ENCODE data around the gene ECE1. TPM values are rescaled to one million over a fixed set of nuclear protein-coding genes. Genes with fewer than 3 reads are reported as not detected.

The ECE1 gene
- total and polyA plus RNA-seq, 2 donors (not counting 3 experiments of a cell fraction or from before 2014, with no cell fraction given), result 437 to 562 TPM

DNA sequence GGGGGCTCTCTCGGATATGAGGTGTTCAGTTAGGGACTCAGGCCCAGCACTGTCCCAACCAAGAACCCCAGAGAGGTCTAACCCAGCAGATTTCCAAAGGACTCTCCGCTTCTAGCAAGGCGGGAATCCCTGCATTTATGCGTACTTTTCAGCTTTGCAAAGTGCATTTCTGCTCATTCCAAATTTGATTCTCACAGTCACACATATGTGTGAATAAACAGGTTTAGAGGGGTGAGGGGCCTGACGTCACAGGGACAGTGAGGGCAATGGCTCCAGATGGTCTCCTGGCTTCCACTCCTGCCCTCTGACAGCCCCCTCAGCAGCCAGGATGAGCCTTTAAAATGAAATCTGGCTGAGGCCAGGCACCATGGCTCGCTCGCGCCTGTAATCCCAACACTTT is 921 bp upstream of the ECE1 start:
- FAIRE-seq, result no peak
- TF ChIP-seq, protein P1, sequence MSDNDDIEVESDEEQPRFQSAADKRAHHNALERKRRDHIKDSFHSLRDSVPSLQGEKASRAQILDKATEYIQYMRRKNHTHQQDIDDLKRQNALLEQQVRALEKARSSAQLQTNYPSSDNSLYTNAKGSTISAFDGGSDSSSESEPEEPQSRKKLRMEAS (IDR thresholded peaks at IDR 0.05; ENCODE audit: insufficient read depth, insufficient read length), result no peak
- TF ChIP-seq, protein P2, sequence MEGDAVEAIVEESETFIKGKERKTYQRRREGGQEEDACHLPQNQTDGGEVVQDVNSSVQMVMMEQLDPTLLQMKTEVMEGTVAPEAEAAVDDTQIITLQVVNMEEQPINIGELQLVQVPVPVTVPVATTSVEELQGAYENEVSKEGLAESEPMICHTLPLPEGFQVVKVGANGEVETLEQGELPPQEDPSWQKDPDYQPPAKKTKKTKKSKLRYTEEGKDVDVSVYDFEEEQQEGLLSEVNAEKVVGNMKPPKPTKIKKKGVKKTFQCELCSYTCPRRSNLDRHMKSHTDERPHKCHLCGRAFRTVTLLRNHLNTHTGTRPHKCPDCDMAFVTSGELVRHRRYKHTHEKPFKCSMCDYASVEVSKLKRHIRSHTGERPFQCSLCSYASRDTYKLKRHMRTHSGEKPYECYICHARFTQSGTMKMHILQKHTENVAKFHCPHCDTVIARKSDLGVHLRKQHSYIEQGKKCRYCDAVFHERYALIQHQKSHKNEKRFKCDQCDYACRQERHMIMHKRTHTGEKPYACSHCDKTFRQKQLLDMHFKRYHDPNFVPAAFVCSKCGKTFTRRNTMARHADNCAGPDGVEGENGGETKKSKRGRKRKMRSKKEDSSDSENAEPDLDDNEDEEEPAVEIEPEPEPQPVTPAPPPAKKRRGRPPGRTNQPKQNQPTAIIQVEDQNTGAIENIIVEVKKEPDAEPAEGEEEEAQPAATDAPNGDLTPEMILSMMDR (IDR thresholded peaks at IDR 0.05; ENCODE audit: extremely low read depth in 1 of 2, insufficient read depth in 1 of 2, low read depth in 1 of 2, low read length in 2 of 2), result no peak
- TF ChIP-seq JUN (IDR thresholded peaks at IDR 0.05; ENCODE audit: borderline replicate concordance, insufficient read depth, insufficient read length, low read depth), result no peak
- TF ChIP-seq POLR2A (IDR thresholded peaks at IDR 0.05; ENCODE audit: low read depth, low read length), result no peak
- no peak for TF ChIP-seq FOS (IDR thresholded peaks at IDR 0.05; ENCODE audit: borderline replicate concordance, insufficient read depth, low read length)
- Histone ChIP-seq H3K9ac (replicated peaks; ENCODE audit: extremely low read depth, insufficient read depth, low read length) (no peak overlapping the region), H3K4me2 (ENCODE audit: insufficient read depth, low read length) (no peak overlapping the region), H3K9me1 (replicated peaks; ENCODE audit: control insufficient read depth, extremely low read depth, insufficient read depth, low read length) (no peaks in the 10 kb centered on the region), H3K27ac (ENCODE audit: insufficient read depth, low read depth, low read length) (no peak overlapping the region), H3K4me3 (replicated peaks in 1 of 3; ENCODE audit: insufficient read depth in 1 of 3, low read depth in 1 of 3, low read length in 3 of 3) (no peak overlapping the region), H3K79me2 (ENCODE audit: control insufficient read depth, insufficient read depth, low read length) (peaks cover 47% of the 10 kb centered on the region), H4K20me1 (replicated peaks; ENCODE audit: control insufficient read depth, extremely low read depth, insufficient read depth, low read length) (no peaks in the 10 kb centered on the region), H3K27me3 (ENCODE audit: control insufficient read depth in 2 of 2, insufficient read depth in 2 of 2, low read length in 2 of 2) (no peaks in the 10 kb centered on the region), H3K9me3 (replicated peaks; ENCODE audit: control insufficient read depth, insufficient read depth, low read length) (no peaks in the 10 kb centered on the region), H3K4me1 (ENCODE audit: control insufficient read depth, extremely low read depth, insufficient read depth, low read length) (peaks cover 36% of the 10 kb centered on the region), H2AFZ (ENCODE audit: low read depth, low read length) (no peak overlapping the region), H3K36me3 (ENCODE audit: control insufficient read depth in 2 of 2, extremely low read depth in 1 of 2, insufficient read depth in 2 of 2, low read length in 2 of 2) (no peaks in the 10 kb centered on the region)
- dilution Hi-C loops (cut with MboI; ENCODE audit: extremely low pct_ligation_motif_present, low sequenced_read_pairs) (no loop called here), intact Hi-C loops (cut with micrococcal nuclease) (no loop called here)
- DNase-seq (ENCODE audit: low read depth, low spot score), result no peak
- CTCF ChIA-PET, result interaction anchor here (0.6 to 5.3 kb wide), 5 partner anchors 21 to 77 kb away, joined by 3 to 34 read pairs (median 3); no protein-coding TSS in a partner anchor
- no TSS peak for BruUV-seq (replicated peaks)
- POLR2A ChIA-PET, result interaction anchor here (2.1 kb wide), 1 partner anchor 11 kb away, joined by 5 read pairs; no protein-coding TSS in a partner anchor

DNA sequence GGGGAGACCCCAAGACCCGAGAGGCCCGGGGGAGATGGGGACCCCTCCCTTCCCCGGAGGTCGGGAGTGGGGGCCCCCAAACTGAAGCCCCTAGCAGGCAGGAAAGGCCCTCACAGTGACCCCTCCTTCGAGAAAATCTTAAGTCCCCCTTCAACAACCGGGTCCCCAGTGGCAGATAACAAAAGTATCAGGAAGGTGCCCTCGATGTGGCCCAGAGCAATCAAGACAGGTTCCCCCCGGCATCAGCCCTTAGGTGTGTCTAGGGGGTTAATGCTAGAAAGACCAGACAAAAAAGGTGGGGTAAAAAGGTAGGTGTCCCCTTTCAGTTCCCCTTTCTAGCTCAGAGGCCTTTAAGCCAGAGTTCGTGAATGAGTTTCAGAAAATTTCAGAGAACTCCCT is 282 bp upstream of the ECE1 start:
- Histone ChIP-seq H3K79me2 (ENCODE audit: control insufficient read depth, insufficient read depth, low read length) (peaks cover 42% of the 10 kb centered on the region), H3K4me2 (ENCODE audit: insufficient read depth, low read length) (peak overlapping the region; percentile 86), H3K27ac (ENCODE audit: insufficient read depth, low read depth, low read length) (peak overlapping the region; percentile 49), H2AFZ (ENCODE audit: low read depth, low read length) (no peak overlapping the region), H4K20me1 (replicated peaks; ENCODE audit: control insufficient read depth, extremely low read depth, insufficient read depth, low read length) (no peaks in the 10 kb centered on the region), H3K4me1 (ENCODE audit: control insufficient read depth, extremely low read depth, insufficient read depth, low read length) (peaks cover 30% of the 10 kb centered on the region), H3K9ac (replicated peaks; ENCODE audit: extremely low read depth, insufficient read depth, low read length) (peak overlapping the region; percentile 63), H3K9me1 (replicated peaks; ENCODE audit: control insufficient read depth, extremely low read depth, insufficient read depth, low read length) (no peaks in the 10 kb centered on the region), H3K9me3 (replicated peaks; ENCODE audit: control insufficient read depth, insufficient read depth, low read length) (no peaks in the 10 kb centered on the region), H3K36me3 (ENCODE audit: control insufficient read depth in 2 of 2, extremely low read depth in 1 of 2, insufficient read depth in 2 of 2, low read length in 2 of 2) (no peaks in the 10 kb centered on the region), H3K27me3 (ENCODE audit: control insufficient read depth in 2 of 2, insufficient read depth in 2 of 2, low read length in 2 of 2) (no peaks in the 10 kb centered on the region), H3K4me3 (replicated peaks in 1 of 3; ENCODE audit: insufficient read depth in 1 of 3, low read depth in 1 of 3, low read length in 3 of 3) (peak overlapping the region; percentile 57 to 84 (median 57))
- intact Hi-C loops (cut with micrococcal nuclease) (no loop called here), dilution Hi-C loops (cut with MboI; ENCODE audit: extremely low pct_ligation_motif_present, low sequenced_read_pairs) (no loop called here)
- CTCF ChIA-PET, result interaction anchor here (0.6 to 5.3 kb wide), 4 partner anchors 20 to 78 kb away, joined by 3 to 34 read pairs (median 14); no protein-coding TSS in a partner anchor
- POLR2A ChIA-PET, result interaction anchor here (2.1 kb wide), 1 partner anchor 10 kb away, joined by 5 read pairs; no protein-coding TSS in a partner anchor
- BruUV-seq (replicated peaks), result no TSS peak
- no peak for DNase-seq (ENCODE audit: low read depth, low spot score)
- no peak for TF ChIP-seq GATA2 (IDR thresholded peaks at IDR 0.05; ENCODE audit: insufficient read depth, insufficient read length, low read depth, low read length)
- TF ChIP-seq, protein P1 (IDR thresholded peaks at IDR 0.05; ENCODE audit: insufficient read depth, insufficient read length), result no peak
- TF ChIP-seq, protein P2 (IDR thresholded peaks at IDR 0.05; ENCODE audit: extremely low read depth in 1 of 2, insufficient read depth in 1 of 2, low read depth in 1 of 2, low read length in 2 of 2), result no peak
- TF ChIP-seq FOS (IDR thresholded peaks at IDR 0.05; ENCODE audit: borderline replicate concordance, insufficient read depth, low read length), result no peak
- no peak for TF ChIP-seq EZH2 (IDR thresholded peaks at IDR 0.05; ENCODE audit: borderline replicate concordance, low read depth, low read length, severe bottlenecking)
- no peak for TF ChIP-seq POLR2AphosphoS5 (IDR thresholded peaks at IDR 0.05; ENCODE audit: insufficient read depth, low read depth, low read length)
- TF ChIP-seq MYC (IDR thresholded peaks at IDR 0.05; ENCODE audit: low read depth, low read length), result no peak
- TF ChIP-seq JUN (IDR thresholded peaks at IDR 0.05; ENCODE audit: borderline replicate concordance, insufficient read depth, insufficient read length, low read depth), result no peak
- TF ChIP-seq POLR2A (IDR thresholded peaks at IDR 0.05; ENCODE audit: low read depth, low read length), result no peak
- peak; percentile 21 for FAIRE-seq
